Left lobe of liver (tissue), 2 donors: Measurements from ENCODE around the gene PKP4. TPM values are rescaled to one million over a fixed set of nuclear protein-coding genes. Genes with fewer than 3 reads are reported as not detected.
"Not testable (repeated sequence)": the region's sequence is repeated elsewhere in the genome, so short reads cannot be mapped to it uniquely, and the experiment has no call there.

ENCODE experiments used
- ATAC-seq: fragments of 200-7000 bp; cut with Tn5 transposase; one replicate; pipeline ENCODE4 v1.9.1; 2020; ENCODE audit warnings: mild to moderate bottlenecking, moderate library complexity
- DNase-seq: peaks from one replicate; pipeline ENCODE4 v3.0.0-alpha.2; 2020; ENCODE audit warnings: low spot score
- total RNA-seq: library from RNA; stranded (reverse); gene quantifications from one replicate; pipeline ENCODE4 v1.2.1, GENCODE V29; 2021
- donor health status: DM: no; HTN: no; CAD: no; lungs with moderate emphysema.
- donor health status: DM: no; HTN: yes; CAD: no.

Gene PKP4
- total RNA-seq, 1 donor from 2014 or later = 24.5 TPM

GRCh38 chr2:158464426-158465281, 7.9 kb downstream of the PKP4 start:
- DNase-seq = no peak
- ATAC-seq = peak; percentile 47

- ATAC-seq (no peak), DNase-seq (no peak)
Measured at GRCh38 chr2:158467248-158467647, 10.5 kb downstream of the PKP4 start.

DNA sequence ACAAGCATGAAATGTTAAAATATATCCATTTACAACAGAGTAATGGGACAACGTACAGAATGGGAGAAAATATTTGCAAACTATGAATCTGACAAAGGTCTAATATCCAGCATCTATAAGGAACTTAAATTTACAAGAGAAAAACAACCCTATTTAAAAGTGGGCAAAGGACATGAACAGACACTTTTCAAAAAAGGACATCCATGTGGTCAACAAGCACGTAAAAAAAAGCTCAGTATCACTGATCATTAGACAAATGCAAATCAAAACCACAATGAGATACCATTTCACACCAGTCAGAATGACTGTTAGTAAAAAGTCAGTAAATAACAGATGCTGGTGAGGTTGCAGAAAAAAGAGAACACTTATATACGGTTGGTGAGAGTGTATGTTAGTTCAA, 16.1 kb downstream of the PKP4 start:
- DNase-seq, ATAC-seq: not testable (repeated sequence)

GRCh38 chr2:158473300-158473699, 16.5 kb downstream of the PKP4 start:
- DNase-seq = not testable (repeated sequence)

GRCh38 chr2:158473719-158474392, 17.1 kb downstream of the PKP4 start:
- DNase-seq = no peak
- ATAC-seq = no peak

More at GRCh38 chr2:158473300-158473699, 16.5 kb downstream of the PKP4 start:
- ATAC-seq = not testable (repeated sequence)

DNA sequence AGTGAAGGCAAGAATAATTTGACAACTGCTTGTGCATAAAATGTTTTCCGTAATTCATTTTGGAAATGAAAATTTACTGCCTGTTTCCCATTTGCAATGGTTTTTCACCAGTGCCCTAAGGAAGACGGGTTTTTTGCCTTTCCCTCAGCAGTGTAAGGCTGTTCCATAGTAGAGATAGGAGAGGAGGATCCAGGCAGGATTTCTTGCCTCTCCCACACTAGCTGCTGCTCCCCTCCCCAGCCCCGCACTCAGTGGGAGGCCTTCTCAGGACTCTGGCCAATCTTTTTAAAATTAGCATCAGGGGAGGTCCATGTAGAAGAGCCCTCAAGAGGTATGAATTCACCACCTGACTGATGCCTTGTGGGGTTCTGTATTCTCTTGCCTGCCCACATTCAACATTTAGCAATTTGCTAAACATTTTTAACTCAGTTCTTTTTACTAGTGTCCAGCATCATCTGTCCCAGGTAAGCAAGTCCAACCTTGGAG, 17.8 kb downstream of the PKP4 start:
- ATAC-seq, DNase-seq: not testable (repeated sequence)

DNA sequence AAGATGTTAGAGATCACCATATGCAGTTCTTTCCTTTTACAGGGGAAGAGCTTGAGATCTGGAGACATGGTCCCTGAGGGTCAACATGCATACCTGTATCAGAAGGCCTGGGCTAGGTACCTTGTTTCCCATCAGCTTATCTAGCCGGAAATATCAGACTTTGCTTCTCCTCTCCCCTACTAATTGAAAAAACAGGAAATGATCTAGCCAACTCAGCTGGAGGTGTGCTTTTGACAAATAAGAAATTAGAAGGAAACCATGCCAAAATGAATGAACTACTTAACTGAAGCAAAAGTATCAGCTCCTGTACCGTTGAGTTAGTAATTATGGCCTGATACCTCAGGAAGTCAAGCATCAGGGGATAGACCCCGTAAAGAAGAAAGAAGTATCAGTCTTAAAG, 20.4 kb downstream of the PKP4 start:
- DNase-seq = no peak
- ATAC-seq = no peak

DNA sequence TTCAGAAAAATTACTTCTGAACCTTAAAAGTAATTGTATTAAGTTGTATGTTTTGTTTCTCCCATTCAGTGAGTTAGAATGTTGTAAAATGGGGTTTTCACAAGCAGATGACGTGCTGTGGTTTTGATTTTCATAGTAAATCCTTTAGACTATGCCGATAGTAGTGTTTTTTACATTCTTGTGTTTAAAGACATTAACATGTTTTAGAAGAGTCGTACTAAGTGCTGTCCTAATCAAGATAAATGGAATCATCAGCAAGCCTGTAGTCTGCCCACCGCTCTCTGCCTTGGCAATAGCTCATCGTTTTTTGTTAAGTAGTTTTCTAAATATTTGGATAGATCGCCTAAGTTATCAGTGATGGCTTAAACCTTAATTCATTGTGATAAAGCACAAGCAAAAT, 21.5 kb downstream of the PKP4 start:
- ATAC-seq (no peak), DNase-seq (no peak)

- DNase-seq (no peak), ATAC-seq (no peak)
Measured at GRCh38 chr2:158478816-158479215, 22.1 kb downstream of the PKP4 start.

DNA sequence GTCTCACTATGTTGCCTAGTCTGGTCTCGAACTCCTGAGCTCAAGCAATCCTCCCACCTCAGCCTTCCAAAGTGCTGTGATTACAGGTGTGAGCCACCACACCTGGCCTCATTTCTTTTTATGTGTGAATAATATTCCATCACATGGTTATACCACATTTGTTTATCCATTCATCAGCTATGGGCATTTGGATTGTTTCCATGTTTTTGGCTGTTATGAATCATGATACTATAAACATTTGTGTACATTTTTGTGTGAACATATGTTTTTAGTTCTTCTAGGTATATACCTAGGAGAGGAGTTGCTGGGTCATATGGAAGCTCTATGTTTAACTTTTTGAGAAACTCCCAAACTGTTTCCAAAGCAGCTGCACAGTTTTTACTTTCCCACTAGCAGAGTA, 24.4 kb downstream of the PKP4 start:
- DNase-seq (no peak), ATAC-seq (no peak)

DNA sequence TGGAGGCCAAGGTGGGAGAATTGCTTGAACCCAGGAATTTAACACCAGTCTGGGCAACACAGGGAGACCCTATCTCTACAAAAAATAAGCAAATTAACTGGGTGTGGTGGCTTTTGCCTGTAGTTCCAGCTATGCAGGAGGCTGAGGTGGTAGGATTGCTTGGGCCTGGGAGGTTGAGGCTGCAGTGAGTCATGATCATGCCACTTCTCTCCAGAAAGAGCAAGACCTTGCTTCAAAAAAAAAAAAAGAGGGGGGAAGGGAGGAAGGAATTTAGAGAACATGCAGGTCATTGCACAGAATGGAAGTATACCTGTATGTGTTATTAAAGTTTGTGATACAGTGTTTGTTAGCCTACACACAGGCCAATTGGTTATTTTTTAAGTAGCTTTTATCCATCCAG, 25.8 kb downstream of the PKP4 start:
- DNase-seq (no peak), ATAC-seq (no peak)

GRCh38 chr2:158484892-158485556, 28.3 kb downstream of the PKP4 start:
- DNase-seq = no peak
- no peak for ATAC-seq

DNA sequence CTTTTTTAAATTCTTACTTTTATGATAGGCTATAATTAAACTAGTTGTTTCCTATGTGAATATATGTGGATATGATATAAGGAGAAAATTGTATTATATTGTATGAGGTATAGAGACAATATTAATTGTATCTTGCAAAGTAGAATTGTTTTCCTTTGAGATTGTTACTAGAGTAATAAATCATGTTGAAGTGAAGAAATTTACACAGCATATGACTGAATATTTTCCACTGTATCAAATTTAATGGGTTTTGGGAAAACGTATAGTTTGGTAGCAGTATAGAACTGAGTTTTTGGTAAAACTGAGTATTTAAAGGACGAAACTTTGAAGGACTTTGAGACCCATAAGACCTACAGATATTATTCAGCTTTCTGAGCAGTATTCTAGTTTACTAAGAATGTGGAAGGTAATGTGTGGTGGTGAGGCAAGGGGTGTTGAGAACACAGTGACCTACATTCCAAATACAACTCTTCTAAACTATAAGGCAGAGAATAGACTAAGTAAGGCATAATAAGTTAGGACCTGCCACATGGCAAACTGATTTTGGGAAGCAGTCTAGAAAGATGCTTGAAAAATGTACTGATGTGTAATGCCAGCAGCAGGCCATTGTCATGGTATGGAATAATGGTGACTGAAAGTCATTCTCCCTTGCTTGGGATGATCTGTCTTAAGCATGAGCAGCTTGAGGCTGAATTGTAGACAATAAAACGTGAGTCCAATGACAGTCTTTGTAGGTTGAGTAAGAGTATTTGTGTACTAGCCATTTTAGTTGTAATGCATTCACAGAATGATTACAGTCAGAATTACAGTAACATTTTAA, 29.6 kb downstream of the PKP4 start:
- DNase-seq = no peak
- ATAC-seq = no peak

GRCh38 chr2:158486970-158487325, 30.2 kb downstream of the PKP4 start:
- no peak for DNase-seq
- no peak for ATAC-seq

GRCh38 chr2:158487419-158487818, 30.7 kb downstream of the PKP4 start:
- no peak for DNase-seq
- peak; percentile 77 for ATAC-seq

GRCh38 chr2:158488442-158489216, 31.9 kb downstream of the PKP4 start:
- ATAC-seq (no peak), DNase-seq (no peak)

DNA sequence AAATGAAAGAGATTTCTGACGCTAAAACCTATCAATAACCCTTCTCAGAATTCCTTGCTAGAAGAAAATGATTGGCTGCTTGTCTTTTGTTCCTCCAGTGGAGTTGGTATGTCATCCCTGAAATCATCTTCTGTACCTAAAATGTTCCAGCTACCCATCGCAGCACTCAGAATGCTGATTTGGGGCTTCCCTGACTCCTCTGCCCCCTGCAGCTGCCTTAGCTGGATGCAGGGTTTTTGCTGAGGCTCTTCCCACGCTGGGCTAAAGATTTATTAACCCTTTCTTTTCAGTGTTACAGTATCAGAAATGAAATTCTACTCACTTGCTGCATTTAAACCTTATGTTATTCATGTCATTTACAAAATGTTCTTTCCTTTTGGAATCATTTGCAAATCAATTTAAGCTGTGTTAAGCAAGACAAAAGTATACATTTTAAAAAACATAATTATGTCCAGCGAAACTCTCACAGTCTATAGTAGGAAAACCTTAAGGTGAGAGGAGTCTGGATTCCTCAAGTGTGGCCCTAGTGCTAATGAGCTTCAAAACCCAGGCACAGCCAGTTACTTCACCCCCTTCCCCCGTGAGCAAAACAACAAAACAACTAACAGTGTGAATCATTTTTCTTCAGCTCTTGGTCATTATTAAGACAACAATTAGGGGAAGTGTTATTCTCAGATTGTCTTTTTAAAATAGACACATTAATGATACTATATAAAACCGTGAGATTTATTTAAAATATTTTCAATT, 32.8 kb downstream of the PKP4 start:
- ATAC-seq (no peak), DNase-seq (no peak)

- DNase-seq (no peak), ATAC-seq (no peak)
Measured at GRCh38 chr2:158491072-158491471, 34.3 kb downstream of the PKP4 start.

GRCh38 chr2:158493458-158493857, 36.7 kb downstream of the PKP4 start:
- ATAC-seq (no peak), DNase-seq (no peak)
